LNCaP clone FGC (cell line): ENCODE data around the gene XXYLT1.

Experiments used
- DNase-seq: peaks from one replicate; pipeline ENCODE4 v3.0.0-alpha.2; 2011; ENCODE audit warnings: low read depth
- H3K4me3 ChIP-seq: 2 replicates; pipeline ENCODE4 v1.5.1; 2011; ENCODE audit warnings: mild to moderate bottlenecking, low read depth, low read length, control low read depth
- TF ChIP-seq, protein P1 (sequence below): IDR thresholded peaks from 2 replicates; pipeline ENCODE4 v1.5.1; 2012; ENCODE audit warnings: mild to moderate bottlenecking; ENCODE audit not compliant: control insufficient read depth, insufficient read depth; ENCODE audit errors: extremely low read depth

Gene XXYLT1

GRCh38 chr3:195129644-195130492, 141.1 kb downstream of the XXYLT1 start:
- no peak for DNase-seq
- TF ChIP-seq, protein P1, sequence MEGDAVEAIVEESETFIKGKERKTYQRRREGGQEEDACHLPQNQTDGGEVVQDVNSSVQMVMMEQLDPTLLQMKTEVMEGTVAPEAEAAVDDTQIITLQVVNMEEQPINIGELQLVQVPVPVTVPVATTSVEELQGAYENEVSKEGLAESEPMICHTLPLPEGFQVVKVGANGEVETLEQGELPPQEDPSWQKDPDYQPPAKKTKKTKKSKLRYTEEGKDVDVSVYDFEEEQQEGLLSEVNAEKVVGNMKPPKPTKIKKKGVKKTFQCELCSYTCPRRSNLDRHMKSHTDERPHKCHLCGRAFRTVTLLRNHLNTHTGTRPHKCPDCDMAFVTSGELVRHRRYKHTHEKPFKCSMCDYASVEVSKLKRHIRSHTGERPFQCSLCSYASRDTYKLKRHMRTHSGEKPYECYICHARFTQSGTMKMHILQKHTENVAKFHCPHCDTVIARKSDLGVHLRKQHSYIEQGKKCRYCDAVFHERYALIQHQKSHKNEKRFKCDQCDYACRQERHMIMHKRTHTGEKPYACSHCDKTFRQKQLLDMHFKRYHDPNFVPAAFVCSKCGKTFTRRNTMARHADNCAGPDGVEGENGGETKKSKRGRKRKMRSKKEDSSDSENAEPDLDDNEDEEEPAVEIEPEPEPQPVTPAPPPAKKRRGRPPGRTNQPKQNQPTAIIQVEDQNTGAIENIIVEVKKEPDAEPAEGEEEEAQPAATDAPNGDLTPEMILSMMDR, result no peak
- H3K4me3 ChIP-seq, result no peak overlapping the region

DNA sequence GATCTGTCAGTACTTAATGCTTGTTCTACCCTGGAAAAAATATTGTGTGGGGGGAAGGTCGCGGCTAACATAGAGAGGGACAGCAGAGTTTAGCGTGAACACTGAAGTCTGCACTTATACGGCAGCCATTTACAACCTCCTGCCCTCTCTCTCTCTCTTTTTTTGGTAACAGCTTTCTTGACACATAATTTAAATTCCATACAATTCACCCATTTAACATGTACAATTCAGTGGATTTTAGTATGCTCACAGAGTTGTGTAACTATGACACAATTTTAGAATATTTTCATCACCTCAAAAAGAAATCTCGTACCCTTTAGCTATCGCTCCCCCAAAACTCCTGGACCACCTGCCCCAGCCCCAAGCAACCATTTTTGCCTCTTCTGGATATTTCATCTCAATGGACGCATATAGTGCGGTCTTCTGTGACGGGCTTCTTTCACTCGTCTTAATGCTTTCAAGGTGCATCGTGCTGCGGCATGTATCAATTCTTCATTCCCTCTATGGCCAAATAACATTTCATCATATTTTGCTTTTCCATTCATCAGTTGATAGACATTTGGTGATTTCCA, 141.8 kb downstream of the XXYLT1 start:
- TF ChIP-seq, protein P1, result no peak
- DNase-seq, result no peak
- H3K4me3 ChIP-seq, result no peak overlapping the region

DNA sequence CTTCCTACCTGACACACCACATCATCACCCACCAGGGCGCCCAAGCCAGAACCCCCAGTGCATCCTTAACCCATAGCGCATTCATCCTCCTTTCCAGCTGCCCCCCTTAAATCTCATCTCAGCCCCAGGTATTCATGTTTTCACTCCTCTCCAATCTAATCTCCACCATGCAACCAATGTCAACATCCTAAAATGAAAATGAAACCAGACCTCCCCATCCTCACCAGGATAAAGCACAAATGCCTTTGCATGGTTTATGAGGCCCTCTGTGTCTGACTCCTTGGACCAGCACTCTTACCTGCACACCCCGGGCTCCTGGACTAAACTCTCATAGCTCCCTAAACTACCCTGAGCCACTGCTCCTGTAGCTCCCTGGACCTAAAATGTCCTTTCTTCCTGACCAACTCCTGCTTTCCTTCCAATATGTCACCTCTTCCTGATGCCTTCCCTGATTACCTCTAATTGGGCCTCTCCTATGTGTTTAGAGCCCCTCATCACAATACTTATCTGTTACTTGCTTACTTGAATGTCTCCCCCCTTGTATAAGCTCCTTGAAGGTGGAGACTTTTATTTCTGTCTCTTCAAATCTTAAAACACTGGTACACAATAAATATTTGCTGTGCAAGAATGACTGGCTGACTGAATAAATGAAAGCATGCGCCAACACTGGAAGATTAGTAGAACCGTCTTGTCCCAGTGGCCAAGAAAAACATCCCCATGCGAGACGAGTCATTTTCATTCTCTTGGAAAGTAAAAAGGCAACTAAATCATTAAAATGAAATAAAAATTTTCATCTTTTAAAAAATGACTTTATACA, 142.5 kb downstream of the XXYLT1 start:
- TF ChIP-seq, protein P1, result no peak
- no peak for DNase-seq
- no peak overlapping the region for H3K4me3 ChIP-seq

GRCh38 chr3:195126056-195126605, 144.8 kb downstream of the XXYLT1 start:
- DNase-seq, result no peak
- H3K4me3 ChIP-seq, result no peak overlapping the region
- TF ChIP-seq, protein P1, result no peak

GRCh38 chr3:195125646-195126045, 145.3 kb downstream of the XXYLT1 start:
- TF ChIP-seq, protein P1, result no peak
- H3K4me3 ChIP-seq, result no peak overlapping the region
- no peak for DNase-seq

GRCh38 chr3:195124378-195124992, 146.5 kb downstream of the XXYLT1 start:
- TF ChIP-seq, protein P1, result no peak
- DNase-seq, result no peak
- no peak overlapping the region for H3K4me3 ChIP-seq
